NCI-H510A (cell line): ENCODE data around the gene EPHA7.
A peak's percentile ranks its signal among the peaks of the same experiment; 100 is the strongest.

Experiments
- DNase-seq: peaks from one replicate; lab custom pipeline; 2025; lab: John Stamatoyannopoulos, UW

EPHA7 gene

DNA sequence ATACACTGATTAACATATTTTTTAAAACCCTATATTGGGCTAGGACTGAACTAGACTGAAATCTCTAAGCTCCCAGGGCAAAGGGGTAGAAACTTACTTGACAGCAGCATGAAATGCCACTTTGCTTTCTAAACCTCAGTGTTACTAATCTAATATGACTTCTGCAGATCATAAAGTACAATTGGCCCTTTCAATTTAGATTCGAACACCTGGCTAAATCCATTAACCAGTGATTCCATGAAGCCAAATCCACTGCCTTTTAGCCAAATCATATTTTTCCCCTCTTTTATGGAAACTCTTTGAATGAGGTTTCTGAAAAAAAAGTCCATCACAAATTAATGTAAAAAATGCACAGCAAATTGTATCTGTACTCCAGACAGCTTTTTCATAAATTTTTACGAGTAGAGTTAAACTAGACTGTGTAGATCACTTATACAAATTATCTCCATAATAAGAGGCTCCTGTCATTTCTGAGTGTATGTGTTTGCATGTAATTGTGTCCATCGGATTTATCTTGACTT is 25.7 kb downstream of the EPHA7 start:
- DNase-seq, result no peak

DNA sequence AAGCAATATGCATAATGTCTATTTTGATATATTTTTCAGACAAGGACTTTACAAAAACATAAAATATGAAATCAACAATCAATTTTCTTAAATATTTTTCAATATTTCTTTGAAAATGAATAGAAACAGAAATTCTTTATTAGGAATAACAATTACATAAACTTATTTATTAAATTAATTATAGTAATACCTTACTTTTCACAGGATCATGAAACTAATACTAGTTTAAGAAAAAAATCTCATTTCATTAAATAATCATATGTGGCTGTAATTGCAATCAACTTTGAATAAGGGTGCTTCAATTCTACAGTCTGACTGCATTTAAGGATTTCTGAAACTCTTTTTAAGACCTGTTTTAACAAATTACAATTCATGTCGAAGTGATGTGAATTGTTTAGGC is 26.6 kb downstream of the EPHA7 start:
- DNase-seq, result no peak

DNA sequence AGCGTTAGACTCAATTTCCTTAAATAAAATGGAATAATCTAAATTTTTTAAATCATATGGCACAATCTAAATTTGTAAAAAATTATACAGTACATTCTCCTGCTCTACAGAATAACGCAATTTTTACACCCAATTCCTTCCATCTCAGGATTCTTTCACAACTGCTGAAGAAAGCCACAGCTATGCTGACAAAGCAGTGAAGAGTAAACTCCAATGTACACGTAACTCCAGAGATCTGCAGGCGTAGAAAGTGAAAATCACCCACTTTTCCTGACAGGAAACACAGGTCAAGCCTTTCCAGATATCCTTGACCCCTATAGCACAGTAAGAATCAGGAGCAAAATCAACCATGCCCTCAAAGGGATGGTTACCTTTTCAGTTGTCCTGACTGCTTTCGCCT is 27.4 kb downstream of the EPHA7 start:
- DNase-seq, result no peak

DNA sequence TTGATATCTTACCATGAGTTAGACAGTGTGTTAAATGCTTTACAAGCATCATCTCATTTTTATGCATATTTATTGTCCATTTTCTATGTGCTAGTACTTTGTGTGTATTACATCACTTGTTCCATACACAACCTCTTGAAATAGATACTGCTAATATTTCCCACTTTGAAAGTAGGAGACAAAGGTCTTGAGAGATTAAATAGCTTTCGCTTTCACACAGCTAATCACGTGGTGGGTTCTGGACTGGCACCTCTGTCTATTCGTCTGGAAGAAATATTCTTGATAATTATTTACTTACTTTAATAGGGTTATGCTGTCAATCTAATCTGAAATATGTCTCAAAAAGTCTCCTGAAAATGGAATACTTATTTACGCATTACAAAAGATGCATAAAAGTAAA is 30.2 kb downstream of the EPHA7 start:
- DNase-seq, result no peak

DNA sequence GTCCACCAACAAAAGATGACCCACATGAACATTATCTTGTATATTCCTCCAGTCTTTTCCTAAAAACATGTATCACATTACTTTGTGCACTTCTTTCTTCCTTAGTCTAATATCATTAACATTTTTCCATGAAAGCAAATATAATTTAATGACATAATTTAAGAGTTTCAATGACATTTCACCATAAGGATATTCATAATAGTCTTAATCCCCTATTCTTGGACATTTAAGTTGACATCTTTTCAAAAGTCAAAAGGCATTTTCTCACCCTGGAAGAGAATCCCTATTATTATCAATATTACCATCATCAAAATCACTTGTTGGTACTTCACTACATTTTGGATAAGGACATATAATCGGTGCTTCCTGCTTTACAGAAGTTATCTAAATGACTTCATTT is 31.3 kb downstream of the EPHA7 start:
- DNase-seq, result no peak

DNA sequence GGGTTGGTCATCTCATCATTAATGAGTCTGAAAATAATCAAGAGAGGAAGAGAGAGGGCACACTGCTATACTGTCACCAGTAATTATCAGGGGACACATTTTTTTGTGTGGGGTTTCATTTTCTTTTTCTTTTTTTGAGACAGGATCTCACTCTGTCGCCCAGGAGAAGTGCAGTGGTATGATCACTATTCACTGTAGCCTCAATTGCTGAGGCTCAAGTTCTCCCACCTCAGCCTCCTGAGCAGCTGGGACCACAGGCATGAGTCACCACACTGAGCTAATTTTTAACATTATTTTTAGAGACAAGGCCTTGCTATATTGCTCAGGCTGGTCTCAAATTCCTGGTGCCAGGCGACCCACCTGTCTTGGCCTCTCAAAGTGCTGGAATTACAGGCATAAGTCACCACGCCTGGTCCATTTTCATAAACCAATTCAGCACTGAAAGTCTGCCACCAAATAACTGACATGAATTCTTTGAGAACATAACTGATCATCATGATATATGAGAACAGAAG is 43.3 kb downstream of the EPHA7 start:
- no peak for DNase-seq

DNA sequence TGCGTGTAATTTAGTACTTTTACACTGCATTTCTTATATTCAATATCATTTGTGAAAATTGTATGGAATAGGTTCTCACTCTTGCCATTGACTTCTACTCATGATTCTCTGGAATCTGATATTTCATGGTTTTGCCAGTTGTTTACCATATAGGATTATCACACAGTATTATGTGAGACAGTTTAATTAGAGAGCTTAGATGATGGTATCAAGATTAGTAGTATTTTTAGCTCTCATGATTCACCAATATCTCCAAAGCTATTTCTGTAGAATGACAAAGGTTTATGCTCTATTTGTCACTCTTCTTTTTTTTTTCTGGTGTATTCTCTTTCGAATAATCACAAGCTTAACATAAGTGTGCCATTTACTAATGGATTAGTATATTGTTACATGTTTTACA is 45.9 kb downstream of the EPHA7 start:
- no peak for DNase-seq

DNA sequence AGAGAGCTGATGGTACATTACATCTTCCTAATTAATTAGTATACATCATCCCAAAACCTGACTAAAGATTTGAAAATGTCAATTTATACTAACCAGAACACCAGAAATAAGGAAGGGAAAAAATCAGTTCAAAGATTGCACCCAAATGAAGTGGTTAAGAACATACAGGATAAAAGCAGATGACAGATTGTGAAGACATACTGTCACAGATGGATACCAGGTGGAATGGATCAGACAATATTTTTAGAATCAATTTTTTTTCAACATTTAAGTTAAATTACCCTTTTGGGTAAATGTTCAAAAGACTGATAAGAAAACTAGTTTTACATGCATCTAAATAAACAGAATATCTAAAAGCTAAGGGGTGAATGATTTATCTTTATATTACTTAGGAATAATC is 47.6 kb downstream of the EPHA7 start:
- DNase-seq, result no peak

DNA sequence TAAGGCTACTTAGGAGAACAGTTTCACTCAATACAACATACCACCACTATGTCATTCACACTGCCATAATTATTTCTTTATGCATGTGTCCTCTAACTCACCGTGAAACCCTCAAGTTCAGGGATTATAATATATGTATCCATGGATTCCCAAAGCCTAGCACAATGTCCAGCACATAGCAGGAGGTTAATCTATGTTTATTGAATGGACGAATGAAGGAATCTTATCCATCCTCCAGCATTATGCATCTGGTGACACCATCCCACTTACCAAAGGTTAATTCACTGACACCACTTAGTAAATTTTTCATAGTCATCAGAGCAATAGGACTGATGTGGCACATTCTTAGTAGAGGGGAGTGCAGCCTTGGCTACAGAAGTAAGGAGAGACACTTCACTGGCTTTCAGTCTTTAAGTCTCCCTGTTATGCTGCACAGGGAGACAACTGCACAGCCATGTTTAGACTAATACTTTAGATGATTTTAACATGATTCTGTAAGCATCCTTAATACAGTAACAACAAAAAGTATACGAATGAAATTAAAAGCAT is 49.7 kb downstream of the EPHA7 start:
- no peak for DNase-seq

DNA sequence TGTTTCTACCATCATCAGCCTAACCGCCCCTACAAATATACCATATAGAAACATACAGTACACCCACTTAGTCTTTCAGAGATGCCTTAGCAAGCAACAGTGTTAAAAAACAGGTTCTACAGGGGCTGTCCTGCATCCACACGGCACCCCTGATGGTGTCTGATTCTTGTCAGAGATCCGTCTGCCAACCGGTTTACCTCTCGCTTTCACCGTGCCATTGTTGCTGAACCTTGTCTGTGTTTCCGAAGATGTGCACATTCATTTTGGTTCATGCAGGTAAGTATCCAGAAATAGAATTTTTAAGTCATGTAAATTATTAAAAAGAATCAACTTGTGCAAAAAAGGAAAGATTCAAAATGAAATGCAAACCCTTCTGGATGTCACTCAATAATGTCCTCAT is 52.9 kb downstream of the EPHA7 start:
- peak; percentile 9 for DNase-seq

DNA sequence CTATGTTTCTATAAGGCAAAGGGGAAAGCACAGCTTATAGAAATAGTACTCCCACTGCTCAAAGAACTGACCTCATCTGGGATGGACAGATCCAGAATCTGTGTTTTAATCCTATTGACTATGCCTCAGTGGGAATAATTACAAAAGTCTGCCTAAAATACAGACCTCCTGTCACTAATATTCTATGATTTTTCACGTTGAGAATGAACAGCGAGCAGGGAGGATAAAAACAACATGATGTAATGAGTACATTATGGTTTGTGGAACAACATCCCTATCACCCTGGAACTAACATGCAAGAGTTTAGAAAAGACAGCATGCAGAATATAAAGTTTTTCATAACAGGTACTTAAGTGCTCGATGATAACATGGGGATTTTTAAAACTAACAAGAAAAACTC is 53.9 kb downstream of the EPHA7 start:
- DNase-seq, result no peak

DNA sequence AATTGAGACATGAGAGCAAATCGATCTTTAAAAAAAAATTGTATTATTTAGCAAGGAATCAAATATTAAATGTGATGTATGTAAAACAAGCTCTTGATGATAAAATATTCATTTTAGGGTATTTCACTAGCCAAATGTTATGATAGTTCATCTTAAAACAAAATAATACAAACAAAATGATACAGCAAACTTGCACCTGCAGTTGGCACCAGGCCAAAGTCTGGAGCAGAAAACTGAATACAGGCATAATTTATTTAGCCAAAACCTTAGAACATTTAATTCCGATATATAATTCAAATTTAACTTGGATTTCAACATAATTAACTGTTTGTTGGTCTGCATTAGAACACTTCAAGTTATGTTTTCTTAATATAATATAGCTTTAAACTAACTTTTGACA is 60.9 kb downstream of the EPHA7 start:
- no peak for DNase-seq

DNA sequence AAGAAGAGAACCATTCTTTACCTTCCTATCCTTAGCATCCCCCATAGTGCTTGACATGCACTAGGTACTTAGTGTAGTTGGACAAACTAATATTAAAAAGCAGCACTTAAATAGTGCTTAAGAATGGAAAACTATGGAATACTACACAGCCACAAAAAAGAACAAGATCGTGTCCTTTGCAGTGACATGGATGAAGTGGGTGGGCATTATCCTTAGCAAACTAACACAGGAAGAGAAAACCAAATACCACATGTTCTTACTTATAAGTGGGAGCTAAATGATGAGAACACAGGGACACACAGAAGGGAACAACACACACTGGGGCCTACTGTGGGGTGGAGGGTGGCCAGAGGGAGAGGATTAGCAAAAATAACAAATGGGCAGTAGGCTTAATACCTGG is 66.8 kb downstream of the EPHA7 start:
- no peak for DNase-seq

DNA sequence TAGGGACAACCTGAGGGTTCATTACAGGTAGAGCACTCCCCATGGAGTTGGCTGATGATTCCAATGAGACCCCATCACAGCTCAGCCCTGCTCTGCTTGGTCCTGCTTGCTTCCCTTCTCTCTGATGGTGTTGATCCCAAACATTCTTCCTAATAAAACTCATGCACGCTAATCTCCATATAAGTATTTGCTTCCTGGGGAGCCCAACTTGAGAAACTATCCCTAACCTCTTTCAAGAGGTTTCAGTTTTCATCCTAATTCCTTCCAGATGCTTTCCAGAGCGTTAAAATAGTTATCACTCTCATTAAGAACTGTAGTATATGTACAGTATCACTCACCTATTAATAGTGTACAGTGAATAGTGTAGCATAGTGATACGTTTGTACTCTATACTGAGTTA is 68.1 kb downstream of the EPHA7 start:
- DNase-seq, result no peak

DNA sequence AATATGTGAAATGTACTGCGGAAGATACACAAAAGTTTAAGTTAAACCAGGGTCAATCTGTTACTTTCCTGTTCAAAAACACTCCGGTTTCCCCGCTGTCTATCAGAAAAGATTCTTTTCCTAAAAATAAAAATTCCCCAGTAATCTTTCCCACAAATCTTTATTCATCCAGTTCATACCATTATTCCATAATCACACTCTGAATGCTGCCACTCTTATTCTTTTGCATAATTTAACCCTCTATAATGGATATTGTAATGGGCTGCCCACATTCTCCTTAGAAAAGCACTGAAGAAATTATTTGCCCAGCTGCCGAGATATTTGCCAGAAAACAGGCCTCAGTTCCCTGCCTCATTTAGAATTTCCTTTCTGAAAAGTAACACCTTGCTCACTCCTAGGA is 68.6 kb downstream of the EPHA7 start:
- DNase-seq, result no peak

DNA sequence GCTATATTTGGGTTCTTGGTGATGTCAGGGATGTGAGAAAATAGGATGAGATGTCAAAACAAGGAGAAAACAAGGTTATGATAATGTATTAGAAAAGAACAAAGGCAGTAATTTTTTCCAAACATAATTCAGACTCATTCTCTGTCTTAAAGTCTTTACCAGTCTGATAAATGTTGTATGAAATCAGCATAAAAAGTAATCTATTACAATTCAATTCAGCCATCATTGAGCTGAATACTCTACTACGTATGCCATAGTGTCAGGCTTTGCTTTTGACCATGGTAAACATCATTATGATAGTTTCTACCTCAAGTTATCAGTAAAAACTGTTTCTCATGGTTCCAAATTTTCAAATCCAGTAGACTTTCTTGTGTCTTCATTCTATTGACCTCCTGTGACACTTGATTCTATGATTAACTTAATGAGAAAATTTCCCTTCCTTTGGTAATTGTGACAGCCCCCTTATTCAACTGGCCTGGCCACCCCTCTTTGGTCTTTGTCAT is 75.0 kb downstream of the EPHA7 start:
- no peak for DNase-seq

DNA sequence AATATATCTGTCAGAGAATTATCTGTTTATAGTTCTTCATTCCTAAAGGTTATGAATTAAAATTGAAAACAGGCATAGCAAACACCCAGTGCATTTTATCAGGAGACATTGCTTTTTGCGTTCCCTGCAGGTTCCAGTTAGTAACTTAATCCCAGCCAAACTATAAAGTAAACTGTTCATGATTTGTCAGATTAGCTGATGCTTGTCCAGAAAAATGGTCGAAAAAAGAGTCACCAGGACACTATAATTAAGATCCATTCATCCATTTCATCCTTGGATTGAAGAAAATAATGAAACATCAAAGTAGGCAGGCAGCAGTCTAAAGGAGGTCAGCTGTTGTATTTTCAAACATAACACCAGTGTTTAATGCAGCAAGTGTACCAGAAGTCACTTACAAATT is 75.9 kb downstream of the EPHA7 start:
- no peak for DNase-seq

DNA sequence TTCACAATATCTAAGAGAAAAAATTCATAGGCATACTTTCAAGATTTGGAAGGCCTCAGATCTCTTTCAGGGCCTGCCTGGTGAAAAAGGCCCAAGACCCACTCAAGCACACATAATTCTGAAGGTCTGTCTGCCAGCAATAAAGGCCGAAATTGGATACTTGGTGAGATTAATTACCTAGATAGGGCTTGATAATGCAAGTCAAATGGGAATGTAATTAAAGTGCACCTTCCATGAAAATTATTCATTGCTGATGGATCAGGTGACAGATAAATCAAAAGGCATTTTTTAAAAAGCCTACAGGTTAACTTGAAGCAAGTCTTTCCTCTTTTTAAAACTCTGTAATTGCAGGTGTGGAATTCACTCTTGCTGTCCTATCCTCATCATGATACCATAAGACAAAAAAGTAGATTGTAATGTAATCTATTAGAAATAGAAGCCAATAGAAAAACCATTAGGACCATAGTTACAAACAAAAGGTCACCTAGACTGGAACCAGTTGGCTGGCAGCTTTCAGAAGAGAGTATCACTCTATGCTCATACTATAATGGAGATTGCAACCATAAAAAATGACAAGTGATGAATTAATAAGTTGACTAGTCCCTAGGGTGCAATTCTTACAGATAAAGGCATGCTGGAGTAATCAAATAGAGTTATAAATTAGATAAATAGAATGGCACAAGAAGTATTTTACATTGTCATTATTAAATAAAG is 77.3 kb downstream of the EPHA7 start:
- DNase-seq, result no peak

DNA sequence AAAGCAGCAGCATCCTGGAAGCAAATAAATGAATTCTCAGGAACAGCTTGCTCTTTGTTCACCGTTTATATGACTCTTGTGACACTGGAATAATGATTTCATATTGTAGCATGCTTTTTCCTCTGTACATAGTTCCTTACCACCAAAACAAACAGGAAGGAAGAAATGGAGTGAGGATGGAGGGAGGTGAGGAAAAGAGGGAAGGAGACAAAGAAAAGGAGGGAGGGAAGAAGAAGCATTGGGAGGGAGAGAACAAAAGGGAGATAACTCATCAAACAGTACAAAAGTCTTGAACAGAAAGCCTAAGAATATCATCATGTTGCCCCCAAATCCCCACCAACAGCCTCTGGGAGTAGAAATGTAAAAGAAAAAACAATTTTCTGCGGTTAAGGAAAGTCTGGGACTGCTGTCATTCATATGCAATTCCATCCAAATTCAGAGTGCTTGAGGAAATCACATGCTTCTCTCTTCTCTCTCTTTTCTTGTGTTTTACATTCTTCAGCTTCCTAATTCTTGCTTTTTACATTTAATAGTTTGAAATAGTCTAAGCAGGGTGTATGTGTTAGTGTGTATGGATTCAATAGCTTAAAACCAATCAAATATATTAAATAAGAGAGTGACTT is 81.5 kb downstream of the EPHA7 start:
- no peak for DNase-seq

DNA sequence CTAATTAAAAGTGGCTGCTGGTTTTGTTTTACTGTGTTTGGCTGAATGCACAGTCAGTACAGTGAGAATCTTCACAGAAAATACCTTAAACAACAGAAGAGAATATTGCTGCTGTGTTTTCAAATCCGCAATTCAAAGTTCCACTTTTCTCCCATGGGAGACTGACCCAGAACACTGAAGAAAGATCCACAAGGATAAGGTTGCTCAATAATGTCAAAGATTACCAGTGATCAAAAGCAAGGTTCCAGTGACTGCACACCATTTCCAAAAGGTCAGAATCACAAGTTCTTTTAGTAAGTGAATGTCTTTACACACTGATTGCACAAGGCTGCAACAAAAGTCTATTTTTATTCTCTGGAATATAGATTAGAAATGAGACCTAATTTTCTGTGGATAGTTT is 82.3 kb downstream of the EPHA7 start:
- no peak for DNase-seq

DNA sequence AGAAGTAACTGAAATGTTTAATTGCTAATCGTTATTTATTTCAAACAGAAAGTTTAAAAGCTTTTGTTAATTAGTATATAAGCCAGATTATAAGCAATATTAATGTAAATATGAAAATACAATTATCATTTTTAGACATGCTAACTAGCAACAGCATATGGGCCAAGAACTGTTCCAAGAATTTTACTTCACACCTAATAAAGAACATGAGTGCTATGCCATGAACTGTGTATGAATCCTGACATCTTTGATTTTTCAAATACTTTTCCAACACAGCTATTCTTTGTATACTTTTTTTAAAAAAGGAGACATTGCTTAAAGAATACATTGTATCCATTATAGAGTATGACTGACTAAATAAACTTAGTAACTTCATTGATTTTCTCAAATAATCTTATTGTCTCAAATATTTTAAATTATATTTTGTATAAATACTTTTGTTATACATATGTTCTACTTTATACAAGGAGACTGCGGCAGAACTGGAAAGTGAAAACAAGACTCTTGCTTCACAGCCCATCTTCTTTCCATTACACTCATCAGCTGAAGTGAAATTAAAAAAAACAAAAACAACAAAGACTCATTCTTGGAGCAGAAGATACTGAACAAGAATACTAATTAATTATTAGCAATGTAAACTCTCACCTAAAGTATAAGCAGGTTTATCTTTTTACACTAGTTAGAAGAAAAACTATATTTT is 89.9 kb downstream of the EPHA7 start:
- DNase-seq, result no peak

DNA sequence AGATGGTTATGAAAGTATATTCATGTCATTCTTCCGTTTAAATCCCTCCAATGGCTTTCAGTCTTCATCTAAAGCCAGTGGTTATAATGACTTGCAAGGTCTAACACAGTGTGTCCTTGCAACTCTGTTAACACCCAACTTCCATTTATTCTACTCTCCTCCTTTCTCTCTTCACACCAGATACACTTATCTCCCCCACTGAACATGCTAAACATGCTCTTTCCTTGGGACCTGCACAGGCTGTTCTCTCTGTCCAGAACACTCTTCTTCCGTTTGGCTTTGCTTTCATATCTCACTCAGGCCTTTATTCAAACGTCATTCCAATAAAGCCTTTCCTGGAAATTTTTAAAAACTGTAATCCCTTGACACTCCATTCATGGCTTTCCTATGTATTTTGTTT is 91.5 kb downstream of the EPHA7 start:
- no peak for DNase-seq

DNA sequence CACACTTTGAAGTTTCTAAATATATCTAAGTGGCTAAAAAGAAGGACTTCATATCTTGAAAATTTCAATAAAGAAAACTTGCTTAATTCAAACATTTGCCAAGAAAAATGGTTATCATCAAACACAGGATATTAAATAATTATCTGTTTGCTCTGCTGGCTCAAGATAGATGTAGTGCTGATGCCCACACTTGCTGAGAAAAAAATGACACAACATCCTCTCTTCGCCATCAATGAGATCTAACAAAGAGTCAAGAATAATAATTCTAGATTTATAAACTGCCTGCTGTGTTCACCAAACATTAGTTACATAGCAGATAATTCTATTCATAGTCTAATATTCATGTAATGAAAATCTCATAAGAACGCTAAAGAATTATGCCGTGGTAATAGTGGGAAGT is 93.6 kb downstream of the EPHA7 start:
- DNase-seq, result no peak
